Osteoblast (primary cell): Measurements from ENCODE around the gene NAB2. TPM values are rescaled to one million over a fixed set of nuclear protein-coding genes. Genes with fewer than 3 reads are reported as not detected.
"Not testable (repeated sequence)": the region's sequence is repeated elsewhere in the genome, so short reads cannot be mapped to it uniquely, and the experiment has no call there.

ENCODE experiments used
- DNase-seq: peaks from one replicate; pipeline ENCODE4 v3.0.0; 2011; ENCODE audit warnings: low spot score, mixed read lengths; ENCODE audit not compliant: insufficient read length; ENCODE audit errors: missing footprints
- H2AFZ ChIP-seq: 2 replicates; pipeline ENCODE4 v1.6.0; 2011; ENCODE audit warnings: mild to moderate bottlenecking, low read length
- H3K27ac ChIP-seq: 2 replicates; pipeline ENCODE4 v1.5.1; 2011; ENCODE audit warnings: mild to moderate bottlenecking, low read depth, low read length, moderate library complexity
- H3K27me3 ChIP-seq: 2 replicates; pipeline ENCODE4 v1.6.0; 2012; ENCODE audit warnings: mild to moderate bottlenecking, control low read depth, inconsistent platforms, low read length, moderate library complexity; ENCODE audit not compliant: insufficient read depth
- H3K36me3 ChIP-seq: 2 replicates; pipeline ENCODE4 v1.5.1; 2011; ENCODE audit warnings: mild to moderate bottlenecking, low read length, control low read depth, moderate library complexity; ENCODE audit not compliant: insufficient read depth
- H3K4me1 ChIP-seq: 2 replicates; pipeline ENCODE4 v1.5.1; 2011; ENCODE audit warnings: mild to moderate bottlenecking, low read length, control low read depth, moderate library complexity; ENCODE audit not compliant: insufficient read depth
- H3K4me2 ChIP-seq: 2 replicates; pipeline ENCODE4 v1.6.0; 2011; ENCODE audit warnings: mild to moderate bottlenecking, low read length; ENCODE audit not compliant: insufficient read depth
- H3K4me3 ChIP-seq: fragments of 200-600 bp; sonication (generic); 3 replicates; pipeline ENCODE4 v1.5.1; 2012; ENCODE audit warnings: mild to moderate bottlenecking, low read length, inconsistent platforms; ENCODE audit not compliant: insufficient read depth
- H3K79me2 ChIP-seq: 2 replicates; pipeline ENCODE4 v1.6.0; 2012; ENCODE audit warnings: mild to moderate bottlenecking, low read length, control low read depth, inconsistent platforms; ENCODE audit not compliant: insufficient read depth
- H3K9me3 ChIP-seq: 2 replicates; pipeline ENCODE4 v1.5.1; 2011; ENCODE audit warnings: low read depth, low read length, control low read depth
- H4K20me1 ChIP-seq: 2 replicates; pipeline ENCODE4 v1.6.0; 2012; ENCODE audit warnings: mild to moderate bottlenecking, low read length, control low read depth; ENCODE audit not compliant: insufficient read depth
- total RNA-seq: library from RNA; depleted of rRNA; stranded (reverse); fragments of >200 nt; gene quantifications from 2 replicates; pipeline ENCODE4 v1.2.3, GENCODE V29; 2012
- TF ChIP-seq, protein P1 (sequence below): IDR thresholded peaks from 2 replicates; pipeline ENCODE4 v1.5.1; 2011; ENCODE audit warnings: mild to moderate bottlenecking, low read depth, low read length, moderate library complexity; ENCODE audit errors: extremely low read depth

NAB2 gene
- total RNA-seq, 1 donor, result 70.9 TPM

DNA sequence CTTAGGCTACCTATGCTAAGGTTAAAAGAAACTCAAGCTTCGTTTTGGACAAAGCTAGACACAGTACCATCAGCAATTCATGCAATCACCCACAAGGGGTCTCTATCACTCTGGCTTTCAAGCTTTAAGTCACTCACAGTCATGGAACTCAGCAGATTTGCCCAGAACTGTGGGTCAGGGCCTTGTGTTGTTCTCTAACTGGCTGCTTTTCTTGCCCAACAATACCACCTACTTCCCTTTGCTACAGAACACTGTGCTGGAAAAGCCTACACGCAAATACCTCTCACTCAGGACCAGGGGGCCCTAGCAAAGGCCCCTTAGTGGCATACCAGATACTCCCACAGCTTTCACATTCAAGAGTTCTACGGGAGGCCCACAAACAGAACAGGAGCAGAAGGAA lies 19.4 kb upstream of the NAB2 start:
- peak; percentile 37 for DNase-seq
- H3K36me3 ChIP-seq, result peaks cover 27% of the 10 kb centered on the region
- TF ChIP-seq, protein P1, sequence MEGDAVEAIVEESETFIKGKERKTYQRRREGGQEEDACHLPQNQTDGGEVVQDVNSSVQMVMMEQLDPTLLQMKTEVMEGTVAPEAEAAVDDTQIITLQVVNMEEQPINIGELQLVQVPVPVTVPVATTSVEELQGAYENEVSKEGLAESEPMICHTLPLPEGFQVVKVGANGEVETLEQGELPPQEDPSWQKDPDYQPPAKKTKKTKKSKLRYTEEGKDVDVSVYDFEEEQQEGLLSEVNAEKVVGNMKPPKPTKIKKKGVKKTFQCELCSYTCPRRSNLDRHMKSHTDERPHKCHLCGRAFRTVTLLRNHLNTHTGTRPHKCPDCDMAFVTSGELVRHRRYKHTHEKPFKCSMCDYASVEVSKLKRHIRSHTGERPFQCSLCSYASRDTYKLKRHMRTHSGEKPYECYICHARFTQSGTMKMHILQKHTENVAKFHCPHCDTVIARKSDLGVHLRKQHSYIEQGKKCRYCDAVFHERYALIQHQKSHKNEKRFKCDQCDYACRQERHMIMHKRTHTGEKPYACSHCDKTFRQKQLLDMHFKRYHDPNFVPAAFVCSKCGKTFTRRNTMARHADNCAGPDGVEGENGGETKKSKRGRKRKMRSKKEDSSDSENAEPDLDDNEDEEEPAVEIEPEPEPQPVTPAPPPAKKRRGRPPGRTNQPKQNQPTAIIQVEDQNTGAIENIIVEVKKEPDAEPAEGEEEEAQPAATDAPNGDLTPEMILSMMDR, result peak; percentile 89
- H3K79me2 ChIP-seq, result peaks cover 21% of the 10 kb centered on the region
- H3K9me3 ChIP-seq, result no peaks in the 10 kb centered on the region
- H4K20me1 ChIP-seq, result no peaks in the 10 kb centered on the region
- peaks cover 5% of the 10 kb centered on the region for H3K4me1 ChIP-seq
- no peaks in the 10 kb centered on the region for H3K27me3 ChIP-seq
- peak overlapping the region; percentile 84 for H2AFZ ChIP-seq
- no peak overlapping the region for H3K4me2 ChIP-seq
- H3K27ac ChIP-seq, result peak overlapping the region; percentile 29
- no peak overlapping the region for H3K4me3 ChIP-seq

DNA sequence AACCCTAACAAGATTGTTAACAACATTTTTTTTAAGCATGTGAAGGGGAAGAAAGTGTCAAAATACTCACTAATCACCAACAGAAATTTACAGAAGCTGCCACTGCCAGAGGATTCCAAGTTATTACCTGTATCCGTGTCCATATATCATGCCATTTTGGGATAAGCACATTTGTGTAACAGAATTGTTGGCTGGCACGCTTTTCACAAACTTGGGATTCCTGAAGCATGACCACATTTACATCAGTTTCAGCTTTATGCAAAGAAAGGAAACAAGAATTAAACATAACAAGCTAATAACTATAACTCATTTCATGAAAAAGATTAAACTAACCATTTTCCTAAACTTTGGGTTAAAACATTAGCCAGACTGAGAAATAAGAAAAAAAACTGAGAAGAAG lies 16.3 kb upstream of the NAB2 start:
- H4K20me1 ChIP-seq, result no peaks in the 10 kb centered on the region
- H3K4me1 ChIP-seq, result peaks cover 10% of the 10 kb centered on the region
- peaks cover 42% of the 10 kb centered on the region for H3K79me2 ChIP-seq
- peak; percentile 37 for DNase-seq
- no peaks in the 10 kb centered on the region for H3K27me3 ChIP-seq
- H3K4me2 ChIP-seq, result peak overlapping the region; percentile 3
- no peaks in the 10 kb centered on the region for H3K9me3 ChIP-seq
- TF ChIP-seq, protein P1, result no peak
- peak overlapping the region; percentile 41 for H2AFZ ChIP-seq
- no peak overlapping the region for H3K4me3 ChIP-seq
- H3K27ac ChIP-seq, result no peak overlapping the region
- H3K36me3 ChIP-seq, result peaks cover 25% of the 10 kb centered on the region

DNA sequence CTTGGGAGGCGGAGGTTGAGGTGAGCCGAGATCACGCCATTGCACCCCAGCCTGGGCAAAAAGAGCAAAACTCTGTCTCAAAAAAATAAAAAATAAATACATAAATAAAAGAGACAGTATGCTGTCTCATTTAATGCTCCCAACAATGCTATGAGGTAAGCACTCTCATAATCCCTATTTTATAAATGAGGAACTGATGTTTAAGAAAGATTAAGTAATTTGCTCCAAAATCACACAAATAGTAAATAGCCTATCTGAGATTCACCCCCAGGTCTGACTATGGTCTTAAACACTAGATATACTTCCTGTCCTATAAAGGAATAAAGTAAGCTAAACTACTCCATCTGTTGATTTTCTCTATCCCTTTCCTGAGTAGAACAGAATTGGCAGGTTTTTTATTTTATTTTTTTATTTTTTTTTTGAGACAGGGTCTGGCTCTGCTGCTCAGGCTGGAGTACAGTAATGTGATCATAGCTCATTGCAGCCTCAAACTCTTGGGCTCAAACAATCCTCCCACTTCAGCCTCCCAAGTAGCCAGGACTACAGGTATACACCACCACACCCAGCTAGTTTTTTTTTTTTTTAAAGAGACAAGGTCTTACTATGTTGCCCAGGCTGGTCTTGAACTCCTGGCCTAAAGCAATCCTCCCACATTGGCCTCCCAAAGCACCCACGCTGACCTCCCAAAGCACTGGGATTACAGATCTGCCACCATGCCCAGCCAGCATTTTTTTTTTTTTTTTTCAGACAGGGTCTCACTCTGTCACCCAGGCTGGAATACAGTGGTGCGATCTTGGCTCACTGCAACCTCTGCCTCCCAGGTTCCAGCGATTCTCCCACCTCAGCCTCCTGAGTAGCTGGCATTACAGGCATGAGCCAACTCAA lies 15.1 kb upstream of the NAB2 start:
- Histone ChIP-seq H3K36me3 (peaks cover 20% of the 10 kb centered on the region), H3K79me2 (peaks cover 49% of the 10 kb centered on the region), H3K4me1 (peaks cover 12% of the 10 kb centered on the region)
- H3K27ac ChIP-seq, H3K9me3 ChIP-seq, H2AFZ ChIP-seq, H3K4me3 ChIP-seq, H4K20me1 ChIP-seq, H3K4me2 ChIP-seq, H3K27me3 ChIP-seq: not testable (repeated sequence)
- DNase-seq, result peak; percentile 72

DNA sequence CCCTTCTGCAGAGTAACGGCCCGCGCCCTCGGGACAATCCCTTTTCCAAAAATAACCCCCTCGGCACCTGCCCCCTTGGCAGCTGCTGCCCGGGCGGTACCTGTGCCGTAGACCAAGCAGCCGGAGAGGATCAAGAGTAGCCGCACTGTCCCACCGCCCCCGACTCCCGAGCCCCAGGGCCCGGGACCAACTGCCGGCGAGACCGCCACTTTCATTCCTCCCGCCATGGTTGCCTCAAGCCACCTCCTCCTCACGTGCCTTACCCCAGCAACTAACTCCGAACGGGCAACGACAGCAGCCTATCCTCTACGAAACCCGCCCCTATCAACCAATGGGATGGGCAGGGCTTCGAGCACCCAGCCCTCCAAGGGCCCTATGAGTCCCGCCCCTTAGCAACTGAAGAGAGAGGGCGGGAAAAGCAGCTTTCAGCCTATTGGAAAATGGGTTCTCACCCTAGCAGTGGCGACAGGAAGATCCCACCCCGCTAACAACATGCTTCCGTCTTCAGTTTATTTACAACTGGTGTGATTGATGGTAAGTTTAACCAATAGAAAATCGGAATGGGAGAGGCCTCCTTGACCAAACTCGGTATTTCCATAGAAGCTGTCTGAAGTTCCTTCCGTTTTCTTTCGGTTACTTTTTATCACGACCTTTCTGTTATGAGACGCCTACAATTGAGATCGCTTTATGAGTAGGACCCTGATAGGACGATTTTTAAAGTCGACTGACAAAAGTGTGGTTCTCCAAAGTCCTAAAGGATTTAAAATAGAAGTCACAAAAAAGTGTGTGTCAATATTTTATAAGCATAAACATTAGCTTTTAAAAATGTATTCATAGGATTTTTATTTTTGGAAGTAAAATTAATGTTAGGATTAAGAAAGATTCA lies 10.2 kb upstream of the NAB2 start, which contains the start of gene NEMP1:
TSS of gene NEMP1 (minus strand) at position 273 of the 886 bp plus-strand sequence. CDS start at position 227, 46 bp downstream.
- H3K4me3 ChIP-seq, result peak within 1 kb of the TSS; percentile 96
- H2AFZ ChIP-seq, result peak within 1 kb of the TSS; percentile 92
- TF ChIP-seq, protein P1, result no peak
- H3K4me2 ChIP-seq, result peak within 1 kb of the TSS; percentile 99
- H3K79me2 ChIP-seq, result peaks cover 36% of the 10 kb centered on the region
- H3K27ac ChIP-seq, result peak within 1 kb of the TSS; percentile 71
- DNase-seq, result peak; percentile 97
- H3K27me3 ChIP-seq, result no peaks in the 10 kb centered on the region
- H4K20me1 ChIP-seq, result no peaks in the 10 kb centered on the region
- H3K9me3 ChIP-seq, result no peaks in the 10 kb centered on the region
- peaks cover 3% of the 10 kb centered on the region for H3K36me3 ChIP-seq
- peaks cover 17% of the 10 kb centered on the region for H3K4me1 ChIP-seq
